HG03064 (cell line): ENCODE data around the gene ZCCHC9.
"Not testable (repeated sequence)": the region's sequence is repeated elsewhere in the genome, so short reads cannot be mapped to it uniquely, and the experiment has no call there.

ENCODE experiments used
- ATAC-seq: cut with Tn5 transposase; IDR thresholded peaks from one replicate; pipeline ENCODE4 v1.9.1; 2021; ENCODE audit warnings: low read depth; ENCODE audit not compliant: unreplicated experiment

The ZCCHC9 gene

DNA sequence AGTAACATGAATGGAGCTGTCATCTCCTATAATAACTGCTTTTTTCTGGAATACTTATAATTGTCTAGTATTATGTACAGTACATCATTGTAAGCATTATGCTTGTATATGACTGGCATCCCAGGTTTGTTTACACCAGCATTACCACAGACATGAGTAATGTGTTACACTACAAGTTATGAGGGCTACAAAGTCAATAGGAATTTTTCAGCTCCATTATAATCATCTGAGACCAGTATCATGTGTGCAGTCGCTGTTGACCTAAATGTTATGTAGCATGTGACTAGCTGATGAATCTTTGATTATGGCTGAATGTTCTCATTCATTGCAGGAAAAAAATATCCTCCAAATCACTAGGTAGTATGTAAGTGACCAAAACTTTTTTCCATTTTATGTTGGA lies 2.2 kb downstream of the ZCCHC9 start:
- ATAC-seq = no peak

DNA sequence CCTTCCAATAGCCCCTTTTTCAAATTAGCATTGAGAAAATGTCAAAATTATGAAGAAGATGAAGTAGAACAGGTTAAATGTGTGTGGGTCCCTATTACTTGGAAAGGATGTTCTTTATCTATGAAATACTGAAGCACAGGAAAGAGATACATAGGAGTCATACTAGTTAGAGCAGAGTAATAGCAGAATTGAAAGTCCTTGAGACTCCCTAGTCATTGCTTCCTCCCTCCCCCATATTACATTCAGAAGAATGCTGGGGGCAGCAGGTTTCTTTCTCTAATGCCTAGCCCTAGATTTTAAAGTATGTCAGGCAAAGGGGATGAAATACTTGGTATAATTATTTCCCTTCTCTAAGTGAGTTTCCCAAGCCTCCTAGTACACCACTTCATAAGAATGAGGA lies 4.4 kb downstream of the ZCCHC9 start:
- no peak for ATAC-seq

DNA sequence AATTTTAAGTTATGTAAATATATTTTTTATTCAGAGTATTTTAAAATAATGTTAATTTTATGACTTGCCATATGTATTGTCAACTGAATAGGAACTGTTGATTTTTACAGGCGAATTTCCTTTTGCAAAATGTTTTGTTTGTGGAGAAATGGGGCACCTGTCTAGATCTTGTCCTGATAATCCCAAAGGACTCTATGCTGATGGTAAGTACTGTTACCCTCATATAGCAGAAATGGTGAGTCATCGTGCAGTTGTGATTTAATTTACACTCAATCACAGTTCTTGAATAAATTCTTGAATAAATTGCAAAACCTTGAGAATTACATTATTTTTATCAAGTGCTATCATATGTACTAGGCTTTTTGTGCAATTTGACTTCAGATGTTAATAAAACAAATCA lies 7.4 kb downstream of the ZCCHC9 start:
- ATAC-seq = no peak

DNA sequence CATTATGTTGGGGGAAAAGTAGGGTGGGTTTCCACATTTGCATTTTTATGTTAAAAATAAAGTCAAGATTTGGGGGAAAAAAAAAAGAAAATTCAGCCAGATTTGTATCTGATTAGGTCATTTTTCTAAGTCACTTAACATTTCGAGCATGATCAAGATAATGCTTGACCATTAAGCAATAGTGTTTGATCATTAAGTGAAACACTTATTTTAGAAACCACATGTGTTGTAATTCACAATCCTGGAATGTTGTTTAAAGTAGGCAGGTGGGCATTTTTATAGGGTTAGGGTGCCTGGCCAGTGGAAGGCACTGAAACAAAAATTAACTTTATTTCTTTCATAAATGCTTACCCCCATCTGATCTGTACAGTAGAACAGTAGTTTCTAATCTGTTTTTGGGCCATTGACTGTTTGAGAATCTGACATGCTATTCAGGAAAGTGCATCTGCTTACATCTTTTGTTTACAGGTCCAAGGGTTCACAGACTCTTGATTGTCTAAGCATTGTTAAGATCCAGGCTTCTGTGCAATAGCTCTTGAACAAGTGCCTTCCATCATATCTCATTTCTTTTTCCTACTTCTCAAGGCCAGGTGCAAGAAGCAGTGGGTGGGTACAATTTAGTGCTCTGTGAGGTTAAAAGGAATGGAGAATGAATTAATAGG lies 9.1 kb downstream of the ZCCHC9 start:
- ATAC-seq = no peak

DNA sequence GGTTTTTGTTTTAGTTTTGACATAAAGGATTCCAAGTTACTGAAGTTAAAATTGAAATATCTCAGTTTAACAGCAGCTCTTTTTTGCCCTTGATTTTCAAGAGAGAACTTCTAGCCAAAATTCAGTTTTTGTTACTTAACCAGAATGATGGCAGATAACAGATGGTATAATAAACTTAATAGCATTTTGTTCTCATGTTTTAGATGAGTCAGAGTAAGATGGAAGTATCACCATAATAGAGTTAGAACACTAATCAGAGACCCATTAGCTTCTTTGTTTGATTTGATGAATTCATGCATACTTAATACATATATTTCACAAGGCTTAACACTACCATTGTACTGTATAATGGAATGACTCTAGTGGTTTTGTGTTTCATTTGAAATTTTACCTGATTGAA lies 11.9 kb downstream of the ZCCHC9 start:
- no peak for ATAC-seq

DNA sequence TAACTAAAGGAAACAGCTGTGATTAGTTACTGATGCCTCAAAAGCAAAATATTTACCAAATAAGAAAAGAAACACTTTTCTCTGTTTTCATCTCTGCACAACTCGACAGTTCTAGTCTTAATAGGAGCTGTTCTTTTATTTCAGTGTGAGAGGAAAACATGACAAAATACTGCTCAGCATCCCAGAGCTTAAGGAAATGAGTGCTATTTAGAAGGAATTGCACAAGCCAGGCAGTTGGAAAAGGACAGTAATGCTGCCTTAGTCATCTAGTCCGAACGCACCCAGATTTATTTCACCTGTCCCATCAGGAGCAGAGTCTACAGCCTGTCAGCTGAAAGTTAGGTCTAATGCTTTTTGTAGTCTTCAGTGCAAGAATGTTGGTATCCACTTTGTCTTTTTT lies 12.3 kb downstream of the ZCCHC9 start:
- ATAC-seq = no peak

DNA sequence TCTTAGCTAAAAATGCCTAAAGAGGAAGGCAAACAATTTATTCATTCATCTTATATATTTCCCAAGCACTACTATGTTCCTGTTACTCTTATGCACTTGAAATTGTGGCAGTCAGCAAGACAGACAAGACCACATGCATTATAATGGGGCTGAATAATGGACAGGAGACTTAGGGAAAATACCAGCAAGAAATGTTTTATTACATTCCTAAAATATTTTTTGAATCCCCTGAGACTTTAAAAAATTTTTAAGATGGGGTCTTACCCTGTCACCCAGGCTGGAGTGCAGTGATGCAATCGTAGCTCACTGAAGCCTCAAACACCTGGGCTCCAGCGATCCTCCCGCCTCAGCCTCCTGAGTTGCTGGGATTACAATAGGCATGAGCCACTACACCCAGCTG lies 13.2 kb downstream of the ZCCHC9 start:
- no peak for ATAC-seq

DNA sequence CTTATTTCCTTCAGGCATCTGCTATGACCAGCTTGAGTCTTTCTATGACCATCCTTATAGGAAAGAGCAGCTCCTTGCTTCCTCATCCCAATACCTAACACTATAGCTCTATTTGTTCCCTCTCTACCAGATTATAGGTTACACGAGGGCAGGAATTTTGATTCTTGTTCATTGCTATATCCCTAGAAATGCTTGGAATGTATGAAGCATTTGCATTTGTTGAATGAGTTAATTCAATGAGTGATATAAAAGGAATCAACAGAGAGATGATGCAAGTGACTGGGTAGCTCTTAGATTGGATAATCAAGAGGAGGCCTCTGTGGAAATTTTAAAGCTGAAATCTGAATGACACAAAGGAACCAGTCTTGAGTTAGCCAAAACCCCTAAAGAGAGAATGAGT lies 13.9 kb downstream of the ZCCHC9 start:
- no peak for ATAC-seq

DNA sequence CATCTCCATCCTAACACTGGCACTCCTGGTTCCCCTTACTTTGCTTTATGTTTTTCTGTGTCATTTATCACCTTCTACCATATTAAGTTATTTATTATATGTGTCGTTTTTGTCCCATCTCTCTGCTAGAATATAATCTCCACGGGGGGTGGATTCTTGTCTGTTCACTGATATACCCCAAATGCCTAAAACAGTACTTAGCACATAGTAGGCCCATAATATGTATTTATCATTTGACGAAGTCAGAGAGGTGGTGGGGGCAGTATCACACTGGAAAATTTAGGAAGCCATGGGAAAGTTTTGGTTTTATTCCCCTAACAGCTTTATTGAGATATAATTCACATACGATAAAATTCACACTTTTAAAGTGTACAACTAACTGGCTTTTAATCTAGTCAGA lies 14.4 kb downstream of the ZCCHC9 start:
- ATAC-seq = no peak

DNA sequence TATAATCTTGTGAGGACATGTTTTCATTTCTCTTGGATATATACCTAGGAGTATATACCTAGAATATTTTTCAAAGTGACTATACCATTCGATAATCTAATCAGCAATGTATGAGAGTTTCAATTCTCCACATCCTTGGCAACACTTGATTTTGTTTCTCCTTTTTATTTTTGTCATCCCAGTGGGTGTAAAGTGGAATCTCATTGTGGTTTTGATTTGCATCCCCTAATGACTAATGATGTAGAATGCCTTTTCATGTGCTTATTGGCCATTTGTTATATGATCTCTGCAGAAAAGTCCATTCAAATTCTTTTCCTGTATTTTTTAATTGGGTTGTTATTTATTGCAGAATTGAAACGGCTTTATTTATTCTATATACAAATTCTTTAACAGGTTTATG lies 15.2 kb downstream of the ZCCHC9 start:
- no peak for ATAC-seq

DNA sequence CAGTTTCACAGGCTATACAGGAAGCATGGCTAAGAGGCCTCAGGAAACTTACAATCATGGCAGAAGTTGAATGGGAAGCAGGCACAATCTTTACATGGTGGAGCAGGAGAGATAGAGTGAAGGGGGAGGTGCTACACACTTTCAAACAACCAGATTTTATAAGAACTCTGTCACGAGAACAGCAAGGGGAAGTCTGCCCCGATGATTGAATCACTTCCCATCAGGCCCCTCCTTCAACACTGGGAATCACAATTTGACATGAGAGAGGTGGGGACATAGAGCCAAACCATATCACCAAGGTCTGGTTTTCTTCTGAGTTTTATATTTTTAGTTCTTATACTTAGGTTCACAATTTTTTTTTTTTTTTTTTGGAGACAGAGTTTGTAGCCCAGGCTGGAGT lies 16.1 kb downstream of the ZCCHC9 start:
- no peak for ATAC-seq

DNA sequence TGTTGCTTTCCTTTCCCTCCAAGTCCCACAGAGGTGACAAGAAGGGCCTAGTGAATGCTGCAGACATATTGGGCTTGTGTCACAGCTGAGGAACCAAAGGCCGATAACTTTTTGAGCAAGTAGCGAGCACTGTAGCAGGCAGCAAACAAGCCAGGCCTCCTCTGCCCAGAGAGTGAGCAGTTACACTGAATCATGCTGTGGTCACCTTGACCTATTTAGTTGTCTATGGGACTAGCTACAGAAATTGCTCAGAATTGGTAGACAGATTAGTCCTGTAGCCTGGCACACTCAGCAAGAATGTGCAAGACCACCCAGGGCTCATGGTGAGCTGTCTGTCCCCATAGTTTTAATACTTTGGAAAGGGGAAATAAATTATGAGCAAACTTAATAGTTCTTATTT lies 25.2 kb downstream of the ZCCHC9 start:
- ATAC-seq = no peak

DNA sequence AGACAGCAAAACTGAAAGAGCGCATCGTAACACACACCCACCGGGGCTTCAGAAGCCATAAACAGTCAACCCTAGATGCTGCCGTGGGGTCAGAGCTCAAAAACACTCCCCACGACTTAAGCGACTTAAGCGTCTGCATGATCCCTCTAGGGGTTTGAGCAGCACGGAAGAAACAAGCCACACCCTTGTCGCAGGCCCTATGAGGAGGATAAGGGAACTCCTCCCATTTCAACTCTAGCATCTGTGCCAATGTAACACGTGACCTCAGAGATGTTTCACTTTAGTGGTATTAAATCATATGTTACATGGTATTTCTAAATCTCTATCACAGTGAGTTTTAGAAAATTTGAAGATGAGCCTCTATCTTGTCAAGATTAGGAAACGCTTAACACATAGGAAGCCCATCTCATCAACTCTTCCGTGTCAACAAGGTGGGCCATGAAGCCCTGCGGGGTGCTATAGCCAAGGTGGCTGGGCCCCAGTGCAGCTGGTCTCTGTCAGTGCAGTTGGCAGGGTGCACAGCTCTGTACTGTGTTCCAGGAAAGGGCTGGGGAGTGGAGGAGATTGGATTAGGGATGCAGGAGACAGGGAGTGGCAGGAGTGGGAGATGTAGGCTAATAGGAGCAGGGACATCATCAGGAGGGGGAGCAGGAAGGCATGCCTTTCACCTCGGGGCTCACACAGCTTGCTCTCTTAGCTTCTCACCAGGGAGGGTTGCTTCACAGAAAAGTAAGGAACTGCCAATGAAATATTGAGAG lies 33.1 kb downstream of the ZCCHC9 start:
- ATAC-seq = no peak

DNA sequence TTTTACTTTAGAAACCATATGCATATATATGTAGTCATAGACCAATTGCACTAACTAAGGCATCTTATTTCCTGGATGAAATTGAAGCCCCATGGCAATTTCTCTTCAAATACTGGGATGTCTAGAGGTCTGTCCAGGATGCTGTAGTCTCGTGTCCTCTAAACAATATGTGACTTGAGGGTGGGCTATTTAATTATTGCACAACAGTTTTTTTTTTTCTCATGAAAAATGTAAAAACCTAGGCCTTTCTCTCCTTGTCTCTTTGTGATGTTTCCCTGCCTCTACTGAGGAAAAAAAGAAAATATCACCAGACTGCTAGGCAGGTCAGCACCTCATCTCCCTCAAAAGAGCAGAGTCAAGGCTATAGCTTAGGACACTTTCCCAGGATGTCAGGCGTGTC lies 34.6 kb downstream of the ZCCHC9 start:
- ATAC-seq = no peak

DNA sequence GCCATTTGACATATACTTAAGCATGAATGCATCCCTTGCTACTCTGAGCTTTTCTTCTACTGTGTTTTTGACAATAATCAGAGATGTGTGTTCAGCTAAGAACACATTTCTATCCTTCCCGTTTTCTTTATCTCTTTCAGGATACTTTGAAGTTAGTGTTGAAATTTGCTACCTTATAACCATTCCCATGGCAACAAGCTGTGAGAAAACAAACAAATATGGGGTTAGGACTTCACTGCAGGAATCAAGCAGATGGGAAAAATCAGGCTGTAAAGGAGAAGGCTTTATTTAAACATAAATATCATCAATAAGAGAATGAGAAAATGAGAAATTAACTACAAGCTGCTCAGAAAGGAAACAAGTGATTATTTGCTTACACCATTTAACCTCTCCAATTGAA lies 35.2 kb downstream of the ZCCHC9 start:
- no peak for ATAC-seq

DNA sequence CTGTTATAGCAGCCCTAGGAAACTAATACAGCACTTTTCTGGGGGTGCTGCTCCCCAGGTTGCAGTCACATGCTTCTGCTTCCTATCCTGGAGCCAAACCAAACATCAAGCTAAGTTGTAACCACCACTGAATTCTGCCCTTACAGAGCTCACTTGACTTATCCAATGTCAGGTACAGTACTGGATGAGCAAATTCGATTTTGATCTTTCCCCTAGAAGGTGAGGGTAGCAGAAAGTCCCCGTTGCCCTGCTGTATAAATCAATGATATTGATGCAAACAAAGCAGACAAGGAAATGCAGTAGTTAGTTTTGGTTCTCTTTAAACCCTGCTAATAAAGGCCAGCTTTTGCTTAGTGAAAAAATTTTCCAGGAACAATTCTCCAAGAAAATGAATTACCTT lies 36.4 kb downstream of the ZCCHC9 start:
- ATAC-seq = no peak

DNA sequence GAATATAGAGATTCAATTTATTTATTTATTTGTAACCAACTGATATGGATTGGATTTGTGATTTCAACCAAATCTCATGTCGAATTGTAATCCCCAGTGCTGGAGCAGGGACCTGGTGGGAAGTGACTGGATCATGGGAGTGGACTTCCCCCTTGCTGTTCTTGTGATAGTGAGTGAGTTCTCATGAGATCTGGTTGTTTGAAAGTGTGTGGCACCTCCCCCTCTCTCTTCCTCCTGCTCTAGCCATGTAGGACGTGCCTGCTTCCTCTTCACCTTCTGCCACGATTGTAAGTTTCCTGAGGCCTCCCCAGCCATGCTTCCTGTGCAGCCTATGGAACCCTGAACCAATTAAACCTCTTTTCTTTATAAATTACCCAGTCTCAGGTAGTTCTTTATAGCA lies 36.8 kb downstream of the ZCCHC9 start:
- not testable (repeated sequence) for ATAC-seq

DNA sequence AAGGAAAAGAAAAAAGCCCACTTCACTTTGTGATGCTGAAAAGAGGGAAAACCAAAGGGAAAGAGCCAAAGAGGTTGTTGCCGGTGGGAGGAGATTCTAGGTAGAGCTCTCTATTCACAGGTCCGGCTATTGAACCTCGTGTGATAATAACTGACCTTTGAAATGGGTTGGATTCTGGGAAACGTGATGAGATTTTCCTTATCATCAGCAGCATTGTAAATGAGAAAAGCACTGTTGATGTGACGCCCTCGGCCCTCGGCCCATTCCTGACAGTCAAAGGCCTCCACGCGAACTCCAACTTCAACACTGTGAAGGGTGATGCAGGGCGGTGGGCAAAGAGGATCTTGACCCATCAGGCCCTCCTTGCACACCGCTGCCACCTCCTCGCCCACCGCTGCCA lies 43.3 kb downstream of the ZCCHC9 start:
- no peak for ATAC-seq

DNA sequence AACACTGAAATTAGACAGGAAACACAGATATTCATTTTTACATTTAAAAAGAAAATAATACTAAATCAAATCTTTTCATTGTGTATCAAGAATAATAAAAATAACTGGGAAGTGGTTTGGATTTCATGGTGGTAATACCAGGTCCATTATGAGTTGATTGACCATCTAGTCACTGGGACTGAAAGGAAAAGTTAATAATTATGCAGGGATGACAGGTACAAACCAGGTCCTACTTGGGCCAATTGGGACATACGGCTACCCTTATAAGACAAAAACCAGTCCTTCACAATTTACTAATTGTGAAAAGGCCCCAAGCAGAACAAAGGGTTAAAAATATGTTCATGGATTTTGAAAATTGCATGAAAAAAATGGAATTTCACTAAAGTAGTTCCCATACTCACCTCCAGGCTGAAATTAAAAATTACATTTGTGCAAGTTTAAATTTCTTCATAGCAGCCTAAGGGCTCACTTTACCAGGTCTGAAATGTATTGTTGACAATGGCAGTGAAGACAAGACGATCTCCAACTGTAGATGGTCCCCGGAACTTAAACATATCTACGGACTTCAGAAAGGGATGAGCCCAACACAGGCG lies 44.1 kb downstream of the ZCCHC9 start:
- ATAC-seq = no peak

DNA sequence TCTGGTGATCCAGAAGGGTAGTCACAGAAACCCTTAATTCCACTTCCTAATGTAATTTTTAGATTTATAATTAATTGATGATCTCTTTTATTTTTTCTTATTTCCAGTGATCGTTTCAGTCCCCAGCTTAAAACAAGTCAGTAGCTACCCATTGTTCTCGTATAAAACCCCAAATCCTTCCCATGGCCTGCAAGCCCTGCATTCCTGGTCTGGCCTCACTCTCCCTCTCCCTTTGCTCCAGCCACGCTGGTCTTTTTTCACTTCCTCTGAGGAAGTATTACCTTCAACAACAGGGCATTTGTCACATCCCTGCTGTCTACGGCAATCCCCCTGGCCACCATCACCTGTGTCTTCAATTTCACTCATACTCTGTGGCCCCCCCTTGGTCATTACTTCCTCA lies 47.8 kb downstream of the ZCCHC9 start:
- no peak for ATAC-seq

DNA sequence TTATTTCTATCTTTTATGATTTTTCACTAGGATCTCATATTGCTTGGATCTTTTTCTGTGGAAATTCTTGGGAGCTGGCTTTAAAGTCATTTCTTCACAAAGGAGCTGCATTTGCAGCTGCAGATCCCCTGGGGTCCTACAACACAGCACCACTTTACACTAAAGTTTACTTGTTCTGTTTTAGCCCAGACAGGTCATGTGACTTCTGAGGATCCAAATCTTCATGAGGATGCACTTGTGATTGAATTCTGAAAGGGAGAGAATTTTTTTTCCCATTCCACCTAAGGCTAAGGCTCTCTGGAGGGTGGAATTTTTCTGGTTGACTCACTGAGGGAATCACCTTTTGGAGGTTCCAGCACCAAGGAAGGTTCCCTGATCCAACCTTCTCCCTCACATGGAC lies 49.1 kb downstream of the ZCCHC9 start:
- no peak for ATAC-seq

DNA sequence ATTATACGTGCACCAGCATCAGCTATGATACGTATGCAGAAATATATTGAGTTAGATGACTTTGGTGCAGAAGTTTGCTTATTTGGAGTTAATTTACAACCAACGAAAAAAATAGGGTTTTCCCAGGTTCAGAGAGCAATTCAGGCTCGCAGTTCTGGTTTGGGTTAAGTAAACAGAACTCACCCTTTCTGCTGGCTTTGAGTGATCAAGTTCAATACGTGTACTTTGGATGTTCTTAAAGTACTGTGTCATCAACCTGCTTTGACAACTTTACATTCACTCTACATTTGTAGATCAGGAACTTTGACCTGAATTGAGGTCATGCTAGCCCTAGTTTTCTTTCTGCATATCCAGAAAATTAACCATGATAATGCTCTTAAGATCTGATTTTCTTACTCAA lies 51.8 kb downstream of the ZCCHC9 start:
- no peak for ATAC-seq
